Embryonic facial prominence (tissue), 1 donor: ENCODE data around the gene NUDT13.

Experiments
- DNase-seq: peaks from one replicate; pipeline ENCODE4 v3.0.0-alpha.2; 2016; ENCODE audit errors: extremely low spot score

Gene NUDT13

DNA sequence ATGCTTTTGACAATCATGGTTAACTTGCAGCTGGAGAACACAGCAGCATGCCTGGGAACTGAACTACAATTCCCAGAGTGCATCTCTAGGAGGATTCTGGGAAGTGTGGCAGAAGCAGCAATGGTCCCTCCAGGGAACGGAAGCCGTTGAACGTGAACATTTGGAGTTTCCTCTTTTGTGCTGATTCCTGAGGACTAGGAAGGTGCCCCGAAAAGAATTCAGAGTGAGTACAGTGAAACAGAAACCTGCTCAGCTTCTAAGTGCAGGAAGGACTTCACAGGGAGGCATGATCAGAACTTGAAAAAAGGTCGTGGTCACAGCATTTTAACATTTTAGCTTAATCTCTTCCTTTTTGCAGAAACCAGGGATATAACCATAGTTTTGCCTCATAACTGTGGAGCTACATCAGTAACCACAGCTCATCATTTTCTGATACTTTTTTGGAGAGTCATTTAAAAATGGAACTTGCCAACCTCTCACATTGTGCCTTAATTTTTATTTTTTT, at the start of gene NUDT13:
TSS of gene NUDT13 (plus strand) at position 111 of the 505 bp plus-strand sequence. CDS start 3,911 bp downstream, outside the sequence.
- DNase-seq, result peak; percentile 61

DNA sequence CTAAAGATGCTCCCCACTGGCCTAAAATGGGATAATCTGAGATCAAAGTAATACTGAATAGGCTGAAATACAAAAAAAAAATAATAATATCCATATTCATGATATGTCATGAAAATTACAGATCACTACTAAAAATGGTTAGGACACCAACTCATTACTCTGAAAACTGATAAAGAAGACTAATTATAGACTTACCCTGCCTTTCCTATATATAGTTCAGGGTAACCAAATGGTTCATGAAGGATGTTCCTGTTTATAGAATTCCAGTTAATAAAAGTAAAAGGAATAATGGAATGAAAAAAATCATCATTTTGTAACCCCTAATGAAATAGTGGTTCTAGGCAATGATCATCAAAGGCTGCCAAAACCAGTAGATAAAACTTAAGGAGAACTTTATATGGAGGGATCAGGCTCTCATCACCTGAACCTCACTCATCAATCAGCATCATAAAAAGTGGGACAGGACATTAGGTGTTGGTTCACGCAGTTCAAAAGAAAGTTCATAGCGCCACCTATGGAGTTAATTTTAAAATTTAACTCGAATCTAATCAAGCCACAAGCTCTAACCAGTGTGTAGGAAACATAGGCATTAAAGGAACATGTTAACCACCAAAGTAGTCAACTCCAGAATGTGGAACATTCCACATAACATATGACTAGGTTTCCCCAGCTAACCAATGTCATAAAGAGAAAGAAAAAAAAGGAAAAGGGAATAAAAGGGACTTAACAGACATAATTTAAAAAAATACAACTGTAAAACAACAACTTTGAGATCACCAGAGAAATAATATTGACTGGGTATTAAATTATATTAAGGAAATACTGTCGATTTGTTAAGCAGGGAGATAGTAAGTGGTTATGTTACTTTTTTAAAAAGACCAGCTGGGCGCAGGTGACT, 49.3 kb upstream of the NUDT13 start:
- DNase-seq, result no peak

DNA sequence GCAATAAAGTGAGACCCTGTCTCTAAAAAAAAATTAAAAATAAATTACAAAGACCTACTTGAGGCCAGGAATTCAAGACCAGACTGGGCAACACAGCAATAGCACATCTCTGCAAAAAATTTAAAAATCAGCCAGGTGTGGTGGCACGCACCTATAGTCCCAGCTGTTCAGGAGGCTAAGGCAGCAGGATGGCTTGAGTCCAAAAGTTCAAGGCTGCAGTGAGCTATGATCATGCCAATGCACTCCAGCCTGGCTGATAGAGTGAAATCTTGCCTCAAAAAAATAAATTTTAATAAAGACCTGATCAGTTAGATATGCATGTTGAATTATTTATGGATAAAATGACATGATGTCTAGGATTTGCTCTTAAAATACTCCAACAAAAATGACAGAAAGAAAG, 48.5 kb upstream of the NUDT13 start:
- DNase-seq, result no peak

DNA sequence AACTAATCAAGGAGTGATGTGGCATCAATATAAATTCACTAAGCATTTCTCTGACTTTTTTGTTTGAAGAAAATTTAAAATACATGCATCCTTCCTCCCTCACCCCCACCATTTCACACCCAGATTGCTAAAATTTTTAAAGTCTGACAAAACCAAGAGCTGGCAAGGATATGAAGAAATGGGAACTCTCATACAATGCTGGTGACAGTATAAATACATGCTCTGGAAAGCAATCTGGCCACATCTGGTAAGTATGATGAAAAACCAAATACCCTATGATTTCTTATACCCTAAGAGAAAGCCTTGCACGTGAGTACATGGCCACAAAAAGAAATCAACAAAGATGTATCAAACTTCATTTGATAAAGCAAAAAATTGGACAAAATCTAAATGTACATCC, 44.8 kb upstream of the NUDT13 start:
- no peak for DNase-seq

DNA sequence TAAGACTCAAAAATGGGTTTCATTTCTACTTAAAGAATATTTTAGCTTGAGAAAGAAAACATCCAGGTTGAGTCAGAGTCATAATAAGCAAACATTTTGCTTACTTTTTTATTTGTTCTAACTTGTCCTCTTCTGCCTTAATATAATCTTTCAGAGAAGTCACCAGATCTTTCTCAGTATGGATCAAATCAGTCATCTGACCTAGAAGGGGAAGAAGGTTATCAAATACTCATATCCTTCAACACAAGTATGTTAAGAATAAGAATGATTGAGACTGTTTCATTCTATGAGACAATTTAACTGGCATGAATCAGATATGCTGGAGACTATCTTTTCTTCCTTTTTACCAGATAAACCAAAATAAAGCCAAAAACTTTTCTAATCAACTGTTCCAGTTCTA, 36.6 kb upstream of the NUDT13 start:
- no peak for DNase-seq

DNA sequence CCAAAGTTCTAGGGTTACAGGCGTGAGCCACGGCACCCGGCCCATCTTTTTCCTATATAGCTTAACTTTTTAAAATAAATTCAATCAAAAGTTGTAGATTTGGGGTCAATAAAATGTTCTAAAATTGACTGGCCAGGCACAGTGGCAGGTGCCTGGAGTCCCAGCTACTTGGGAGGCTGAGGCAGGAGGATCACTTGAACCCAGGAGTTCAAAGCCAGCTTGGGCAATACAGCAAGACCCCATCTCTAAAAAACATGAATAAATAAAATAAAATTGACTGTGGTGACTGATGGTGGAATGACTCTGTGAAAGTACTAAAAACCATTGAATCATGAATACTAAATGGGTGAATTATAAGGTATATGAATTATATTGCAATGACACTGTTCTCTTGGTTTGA, 34.4 kb upstream of the NUDT13 start:
- DNase-seq, result no peak

DNA sequence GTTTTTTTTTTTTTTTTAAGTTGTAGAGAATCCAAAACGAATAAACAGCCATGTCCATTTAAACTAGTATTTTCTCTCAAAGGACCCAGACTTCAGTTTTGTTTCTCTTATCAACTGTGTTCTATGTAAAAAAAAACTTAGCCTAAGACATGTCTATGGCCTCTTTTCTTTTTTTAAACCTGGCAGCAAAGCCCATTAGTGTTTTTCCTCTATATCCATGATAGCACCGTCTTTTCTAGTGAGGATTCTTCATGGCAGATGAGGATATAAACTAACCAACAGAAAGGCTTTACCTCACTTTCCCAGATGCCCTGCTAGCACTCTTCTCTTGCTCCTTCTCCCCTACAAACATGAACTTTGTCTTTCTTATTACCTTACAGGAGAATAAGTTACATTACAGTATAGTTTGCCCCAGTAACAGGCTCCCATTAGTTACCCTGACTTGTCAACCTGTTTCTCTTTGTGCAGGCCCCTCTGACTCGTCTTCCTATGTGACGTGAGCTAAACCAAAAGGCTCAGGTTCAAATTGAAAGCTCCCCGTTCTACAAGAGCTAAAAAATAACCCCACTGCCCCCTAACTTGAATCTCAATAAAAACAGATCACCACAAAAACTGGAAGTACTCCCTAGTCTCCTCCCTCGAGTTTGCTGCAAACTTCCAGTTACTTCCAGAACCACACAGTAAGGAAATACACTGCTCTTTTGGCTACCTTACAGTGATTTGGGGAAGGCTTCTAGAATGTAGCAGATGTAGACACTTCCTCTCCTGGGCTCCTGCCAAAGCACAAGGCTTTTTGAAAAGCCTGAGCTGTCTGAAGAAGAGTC, 33.7 kb upstream of the NUDT13 start:
- DNase-seq, result peak; percentile 45

DNA sequence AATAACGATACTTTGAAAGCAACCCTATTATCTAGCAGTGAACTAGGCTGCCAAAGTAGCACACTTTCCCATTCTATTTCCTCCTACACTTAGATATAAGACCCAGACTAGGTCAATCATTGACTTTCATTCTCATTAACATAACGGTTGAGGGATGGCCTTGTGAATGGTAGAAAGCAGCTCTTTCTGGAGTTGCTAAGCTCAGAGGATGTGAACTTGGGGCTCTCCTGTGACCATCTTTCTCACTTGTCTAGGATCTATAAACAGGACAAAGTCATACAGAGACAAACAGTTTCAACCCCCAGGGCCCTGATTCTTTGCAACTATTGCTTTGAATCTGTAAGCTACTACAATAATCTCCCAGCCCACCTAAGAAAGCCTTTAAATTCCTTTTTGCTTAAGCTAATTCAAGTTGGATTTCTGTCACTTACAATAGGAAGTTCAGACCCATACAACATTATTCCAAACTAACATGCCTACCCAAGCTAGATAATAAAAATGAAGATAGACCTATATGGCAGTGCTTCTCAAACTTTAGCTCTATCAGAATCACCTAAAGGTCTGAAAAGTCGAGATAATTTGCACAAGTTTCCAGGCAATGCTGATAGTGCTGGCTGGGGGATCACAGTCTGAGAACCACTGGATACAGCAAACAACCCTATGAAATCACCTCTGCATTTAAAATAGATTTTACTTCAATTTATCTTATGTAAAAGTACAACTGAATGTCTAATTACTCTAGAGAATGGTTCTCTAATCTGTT, 30.3 kb upstream of the NUDT13 start:
- no peak for DNase-seq

DNA sequence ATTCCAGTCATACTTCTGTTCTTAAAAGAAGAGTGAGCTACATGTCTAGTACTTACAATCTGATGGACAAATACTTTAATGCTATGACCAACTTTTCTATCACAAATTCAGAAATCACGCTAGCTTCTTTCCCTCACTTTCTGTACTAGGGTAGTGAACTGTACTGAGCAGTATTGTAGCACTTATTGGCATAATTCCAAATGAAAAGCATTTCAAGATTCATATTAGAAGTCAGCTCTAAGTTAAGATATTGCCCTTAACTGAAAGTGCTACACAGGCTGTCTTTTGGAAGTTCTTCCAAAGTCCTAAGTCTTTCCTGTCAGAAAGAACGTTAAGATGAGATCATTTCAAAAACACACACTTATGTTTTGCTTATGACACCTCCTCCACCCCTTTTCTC, 27.0 kb upstream of the NUDT13 start:
- DNase-seq, result no peak

DNA sequence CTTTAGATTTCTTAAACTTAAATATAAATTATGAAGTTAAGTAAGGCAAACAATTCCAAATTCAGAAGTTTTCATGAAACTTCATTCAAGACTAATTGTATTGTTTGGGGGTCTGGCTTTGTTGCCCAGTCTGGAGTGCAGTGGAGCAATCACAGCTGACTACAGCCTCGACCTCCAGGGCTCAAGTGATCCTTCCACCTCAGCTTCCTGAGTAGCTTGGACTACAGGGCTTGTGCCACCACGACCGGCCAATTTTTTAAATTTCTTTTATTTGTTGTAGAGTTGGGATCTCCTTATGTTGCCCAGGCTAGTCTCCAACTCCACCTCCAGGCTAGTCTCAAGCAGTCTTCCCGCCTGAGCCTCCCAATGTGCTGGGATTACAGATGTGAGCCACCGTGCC, 26.0 kb upstream of the NUDT13 start:
- no peak for DNase-seq

DNA sequence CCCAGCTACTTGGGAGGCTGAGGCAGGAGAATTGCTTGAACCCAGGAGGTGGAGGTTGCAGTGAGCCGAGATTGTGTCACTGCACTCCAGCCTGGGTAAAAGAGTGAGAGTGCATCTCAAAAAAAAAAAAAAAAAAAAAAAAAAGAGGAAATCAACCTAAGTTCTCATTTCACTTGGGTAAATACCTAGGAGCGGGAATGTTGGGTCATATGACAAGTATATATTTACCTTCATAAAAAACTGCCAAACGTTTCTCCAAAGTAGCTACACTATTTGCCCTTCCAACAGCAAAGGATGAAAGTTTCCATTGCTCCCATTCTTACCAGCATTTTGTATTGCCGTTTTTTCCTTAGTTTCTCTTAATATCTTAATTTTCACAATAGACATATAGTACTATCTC, 23.4 kb upstream of the NUDT13 start:
- DNase-seq, result no peak

DNA sequence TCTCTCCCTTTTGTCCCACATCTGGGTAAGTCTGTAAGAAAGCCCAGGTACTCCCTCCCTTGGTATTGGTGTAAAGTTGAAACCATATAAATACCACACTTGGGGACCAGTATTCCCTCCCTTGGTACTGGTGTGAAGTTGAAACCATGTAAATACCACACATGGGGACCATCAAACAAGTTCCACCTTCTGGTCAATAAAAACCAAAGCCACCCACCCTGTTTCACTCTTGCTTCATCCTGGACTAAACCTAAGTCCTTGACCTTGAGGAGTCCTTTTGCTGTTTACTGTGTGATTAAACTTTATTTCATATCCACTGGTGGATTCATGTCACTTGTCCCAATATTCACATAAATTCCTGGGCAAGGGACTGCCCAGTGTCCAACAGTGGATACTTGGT, 22.0 kb upstream of the NUDT13 start:
- DNase-seq, result no peak

DNA sequence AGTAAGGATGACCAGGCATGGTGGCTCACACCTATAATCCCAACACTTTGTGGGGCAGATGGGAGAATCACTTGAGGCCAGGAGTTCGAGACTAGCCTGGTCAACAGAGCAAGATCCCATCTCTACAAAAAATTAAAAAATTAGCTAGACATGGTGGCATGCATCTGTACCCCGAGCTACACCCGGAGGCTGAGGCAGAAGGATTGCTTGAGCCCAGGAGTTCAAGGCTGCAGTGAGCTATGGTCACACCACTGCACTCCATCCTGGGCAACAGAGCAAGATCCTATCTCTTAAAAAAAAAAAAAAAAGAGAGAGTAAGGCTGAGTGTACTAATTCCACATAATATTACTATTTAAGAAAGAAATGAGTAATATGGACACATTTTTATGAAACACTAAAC, 17.4 kb upstream of the NUDT13 start:
- no peak for DNase-seq

DNA sequence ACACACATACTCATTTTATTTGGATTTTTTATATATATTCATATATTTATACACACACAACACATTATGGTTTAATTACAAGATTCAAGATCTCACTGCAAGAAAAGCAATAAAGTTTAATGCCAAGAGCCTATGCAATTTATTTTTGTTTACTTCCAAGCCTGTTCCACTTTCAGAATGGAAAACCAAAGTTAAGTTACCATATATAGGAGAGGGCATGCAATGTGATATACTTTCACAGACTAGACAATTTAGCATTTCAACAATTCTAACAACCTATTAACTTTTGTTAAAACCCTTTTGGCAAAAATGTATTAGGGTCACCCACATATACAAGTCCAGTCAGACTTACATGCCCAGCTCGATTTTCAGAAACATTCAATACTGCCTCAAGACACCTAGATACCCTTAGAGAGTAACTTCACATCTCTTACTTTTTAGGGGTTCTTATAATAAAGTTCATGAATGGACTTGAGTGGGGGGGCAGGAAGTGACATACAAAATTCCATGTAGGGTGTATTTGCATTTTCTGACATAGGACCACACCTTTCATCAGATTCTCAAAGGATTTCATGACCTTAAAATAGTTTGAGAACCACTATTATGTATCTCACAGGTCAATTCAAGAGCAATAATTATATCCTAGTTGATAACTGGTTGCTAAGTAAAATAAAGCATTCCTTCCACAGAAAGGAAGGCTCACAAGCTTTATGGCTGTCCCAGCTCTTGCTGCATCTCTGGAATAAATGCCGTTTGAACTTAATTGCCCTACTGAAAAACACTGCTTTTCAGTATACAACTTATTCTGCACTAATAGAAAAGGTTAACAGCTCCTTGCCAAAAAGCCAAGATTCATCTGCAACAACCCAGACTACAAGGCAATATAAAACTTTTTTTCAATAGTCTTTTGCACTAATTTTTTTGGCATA, 16.1 kb upstream of the NUDT13 start:
- no peak for DNase-seq

DNA sequence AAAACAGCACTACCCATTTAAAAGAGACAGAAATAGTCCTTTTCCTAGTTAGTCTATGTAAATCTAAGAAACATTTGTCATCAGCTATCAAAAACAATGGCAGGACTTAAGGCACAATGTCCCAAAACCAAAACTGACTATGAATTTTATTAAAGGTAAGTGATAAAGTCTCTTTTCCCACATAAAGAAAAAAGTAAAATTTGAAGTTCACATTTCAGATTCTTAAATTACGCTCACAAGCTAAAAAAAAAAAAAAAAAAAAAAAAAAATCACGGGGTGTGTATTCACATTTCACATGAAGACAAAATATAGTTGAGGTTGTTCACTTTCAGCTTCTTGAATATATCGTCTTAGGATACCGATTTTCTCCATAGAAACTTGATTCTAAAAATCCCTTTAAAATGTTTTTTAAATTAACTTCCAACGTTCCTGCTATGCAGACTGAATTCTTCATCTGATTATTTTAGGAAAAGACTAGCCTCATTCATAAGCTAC, 15.2 kb upstream of the NUDT13 start:
- DNase-seq, result no peak

DNA sequence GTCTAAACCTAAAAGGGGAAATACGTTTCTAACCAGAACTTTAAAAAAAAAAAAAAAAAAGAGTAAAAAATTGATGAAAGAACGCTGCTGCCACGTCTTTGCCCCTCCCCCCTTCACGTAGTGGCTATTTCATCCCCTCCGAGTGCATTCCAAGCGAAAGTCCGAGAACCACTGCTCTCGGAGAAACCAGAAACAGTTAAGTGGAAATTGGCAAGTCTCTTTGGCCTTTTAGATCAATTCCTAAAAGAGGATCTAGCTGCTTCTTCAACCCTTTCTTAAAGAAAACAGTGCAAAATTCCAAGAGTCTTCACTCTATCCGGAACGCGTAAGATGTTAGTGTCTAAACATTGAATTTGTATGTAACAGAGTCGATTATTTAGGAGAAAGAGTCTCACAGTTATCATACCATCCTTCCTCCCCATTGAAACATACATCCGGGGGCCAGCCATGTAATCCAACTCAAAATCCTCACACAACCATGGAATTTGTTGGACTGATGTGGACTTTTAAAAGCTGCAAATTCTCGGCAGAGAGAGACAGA, 14.7 kb upstream of the NUDT13 start:
- DNase-seq, result peak; percentile 56

DNA sequence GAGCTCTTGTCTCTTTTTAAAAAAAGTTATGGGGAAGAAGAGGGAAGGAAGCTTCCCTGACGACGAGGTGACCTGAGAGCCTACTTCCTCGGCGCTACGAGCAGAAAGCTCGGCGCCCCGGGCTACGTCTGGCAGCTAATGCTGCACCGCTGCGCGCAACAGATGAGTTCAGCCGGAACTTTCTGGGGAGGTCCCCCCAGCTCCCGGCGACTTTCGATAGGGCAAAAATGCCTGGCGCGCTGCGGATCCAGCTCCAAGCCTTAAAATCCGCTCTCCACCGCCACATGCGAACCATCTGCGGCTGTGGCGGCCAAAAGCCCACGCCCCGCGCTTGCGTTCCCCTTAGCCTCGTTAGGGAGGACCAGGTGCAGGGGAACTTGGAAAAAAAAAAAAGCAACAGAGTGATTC, 14.2 kb upstream of the NUDT13 start:
- peak; percentile 53 for DNase-seq

DNA sequence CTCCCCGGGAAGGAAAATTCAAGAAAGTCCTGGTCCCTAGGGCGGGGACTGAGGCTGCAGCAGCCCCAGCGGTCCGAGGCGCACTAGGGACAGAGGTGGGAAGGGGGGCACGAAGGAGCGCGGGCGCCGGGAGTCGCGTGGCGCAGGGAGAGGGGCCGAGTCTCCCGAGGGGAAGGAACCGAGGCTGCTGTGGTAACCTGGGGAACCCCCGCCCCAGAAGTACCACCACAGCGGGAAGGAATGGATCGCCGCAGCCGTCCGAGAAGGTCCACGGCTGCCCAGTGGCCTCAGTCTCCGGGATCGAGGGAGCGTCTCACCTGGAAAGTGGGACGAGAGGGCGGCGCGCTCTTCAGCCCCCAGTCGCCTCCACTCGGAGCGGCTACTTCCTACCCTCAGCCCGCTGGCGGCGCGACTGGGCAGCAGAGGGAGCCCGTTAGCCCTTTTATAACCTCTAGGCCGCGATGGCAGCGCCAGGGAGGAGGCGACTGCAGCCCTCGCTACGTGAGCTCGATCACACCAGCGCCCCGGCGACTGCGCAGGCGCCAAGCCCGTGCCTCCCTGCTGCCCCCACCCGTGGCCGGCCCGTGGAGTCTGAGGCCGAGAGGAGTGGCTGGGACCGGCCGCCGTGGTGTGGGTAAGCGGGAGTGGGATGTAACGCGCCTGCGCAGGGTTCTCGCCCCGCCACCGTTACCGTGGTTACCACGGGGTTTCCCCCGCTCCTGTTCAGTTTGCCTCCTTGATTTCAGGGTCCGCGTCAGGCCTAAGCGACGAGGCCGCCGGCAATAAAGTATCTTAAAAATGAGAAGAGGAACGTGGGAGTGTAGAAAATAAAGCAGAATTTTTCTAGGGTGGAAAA, 13.6 kb upstream of the NUDT13 start, which contains the start of gene P4HA1:
TSS of gene P4HA1 (minus strand) at position 418 of the 856 bp plus-strand sequence. CDS start 21,983 bp downstream, outside the sequence.
- peak; percentile 96 for DNase-seq

DNA sequence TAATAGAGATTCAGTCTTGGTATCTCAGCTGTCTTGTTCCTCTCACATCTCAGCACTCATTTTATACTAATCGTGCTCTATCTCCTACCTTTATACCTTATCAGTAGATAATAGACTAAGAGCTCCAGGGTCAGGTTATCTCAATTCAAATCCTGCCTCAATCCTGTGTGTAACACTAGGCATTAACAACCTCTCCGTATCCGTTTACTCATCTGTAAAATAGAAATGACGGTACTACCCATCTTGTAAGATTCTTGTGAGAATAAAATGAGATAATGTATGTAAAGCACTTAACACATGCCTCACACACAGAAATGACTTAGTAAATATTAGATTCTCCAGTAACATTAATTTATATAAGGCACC, 13.0 kb upstream of the NUDT13 start:
- DNase-seq, result no peak
